HG02610 (cell line): ENCODE measurements around the gene PASK.

ENCODE experiments used
- ATAC-seq: cut with Tn5 transposase; IDR thresholded peaks from one replicate; pipeline ENCODE4 v1.9.1; 2021; ENCODE audit warnings: mild to moderate bottlenecking, moderate library complexity; ENCODE audit not compliant: unreplicated experiment

The PASK gene

DNA sequence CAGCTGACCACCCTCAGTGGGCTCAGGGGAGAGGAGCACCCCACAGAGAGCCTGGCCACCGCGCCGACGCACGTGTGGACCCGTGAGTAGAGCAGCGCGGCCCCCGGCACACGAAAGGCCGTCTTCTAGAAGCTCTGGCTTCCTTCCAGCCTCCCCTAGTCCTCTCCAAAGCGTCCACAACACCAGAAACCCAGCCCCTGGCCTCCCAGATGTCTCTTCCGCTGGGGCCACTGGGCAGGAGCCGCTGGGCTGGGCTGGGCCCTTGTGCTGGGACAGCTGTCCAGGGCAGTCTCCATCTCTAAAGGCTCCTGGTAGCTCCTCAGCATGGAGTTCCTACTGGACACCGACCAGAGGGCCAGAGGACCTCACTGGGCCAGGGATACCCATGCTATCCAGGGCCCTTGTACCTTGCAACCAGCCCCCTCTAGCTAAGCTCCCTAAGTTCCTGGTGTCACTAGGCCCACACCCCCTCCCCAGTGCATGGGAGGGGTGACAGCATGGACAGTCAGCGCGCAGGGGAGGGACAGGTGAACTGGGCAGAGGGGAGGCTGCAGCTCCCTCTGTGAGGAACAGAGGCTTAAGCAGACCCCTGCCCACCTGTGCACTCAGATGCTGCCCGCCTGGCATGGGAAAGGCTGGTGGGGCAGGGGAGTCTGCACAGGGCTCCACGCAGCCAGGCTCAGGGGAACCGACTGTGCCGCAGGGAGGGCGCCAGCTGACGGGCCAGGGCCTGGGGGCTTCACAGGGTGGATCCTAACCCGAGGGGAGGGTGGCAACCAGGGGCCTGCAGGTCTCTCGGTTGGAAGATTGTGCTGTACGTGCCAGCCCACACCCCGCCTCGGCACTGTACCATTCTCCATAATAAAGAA, 80.1 kb downstream of the PASK start:
- ATAC-seq, result no peak

GRCh38 chr2:241068136-241068941, 80.9 kb downstream of the PASK start:
- no peak for ATAC-seq

GRCh38 chr2:241067501-241068135, 81.7 kb downstream of the PASK start:
- ATAC-seq, result no peak

- ATAC-seq, result no peak
Observed at GRCh38 chr2:241066893-241067341, 82.4 kb downstream of the PASK start.

- ATAC-seq, result no peak
Observed at GRCh38 chr2:241066171-241066892, 82.9 kb downstream of the PASK start.

- ATAC-seq, result no peak
Observed at GRCh38 chr2:241065355-241065803, 83.9 kb downstream of the PASK start.

GRCh38 chr2:241064802-241065354, 84.4 kb downstream of the PASK start:
- no peak for ATAC-seq

DNA sequence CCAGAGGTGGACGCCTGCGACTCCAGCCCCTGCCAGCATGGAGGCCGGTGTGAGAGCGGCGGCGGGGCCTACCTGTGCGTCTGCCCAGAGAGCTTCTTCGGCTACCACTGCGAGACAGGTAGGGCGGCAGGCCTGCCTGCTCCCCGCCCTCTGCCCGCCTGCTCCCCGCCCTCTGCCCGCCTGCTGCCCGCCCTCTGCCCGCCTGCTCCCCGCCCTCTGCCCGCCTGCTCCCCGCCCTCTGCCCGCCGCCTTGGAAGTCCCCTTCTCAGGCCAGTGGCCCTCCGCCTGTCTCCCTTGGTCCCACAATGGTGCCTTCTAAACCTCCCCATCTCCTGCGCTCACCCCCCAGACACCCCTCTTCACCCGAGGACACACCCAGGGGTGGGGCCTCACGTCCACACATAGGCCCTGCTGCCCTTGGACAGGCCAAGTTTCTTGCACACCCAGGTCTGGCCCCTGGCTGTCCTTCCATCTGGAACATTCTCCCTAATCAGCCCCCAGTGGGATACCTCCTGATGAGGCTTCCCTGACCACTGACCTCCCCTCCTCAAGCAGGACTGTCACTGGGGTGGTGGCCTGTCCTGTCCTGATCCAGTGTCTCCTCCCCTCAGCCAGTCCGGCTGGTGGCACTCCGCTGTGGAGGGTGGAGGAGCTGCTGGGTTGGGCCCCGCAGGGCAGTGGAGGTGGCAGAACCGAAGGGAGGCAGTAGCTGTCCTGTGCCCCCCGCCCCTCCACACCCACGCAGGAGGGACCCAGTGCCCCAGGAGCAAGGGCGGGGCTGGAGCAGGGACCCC, 85.1 kb downstream of the PASK start:
- ATAC-seq, result no peak

- no peak for ATAC-seq
Observed at GRCh38 chr2:241063587-241063986, 85.7 kb downstream of the PASK start.

DNA sequence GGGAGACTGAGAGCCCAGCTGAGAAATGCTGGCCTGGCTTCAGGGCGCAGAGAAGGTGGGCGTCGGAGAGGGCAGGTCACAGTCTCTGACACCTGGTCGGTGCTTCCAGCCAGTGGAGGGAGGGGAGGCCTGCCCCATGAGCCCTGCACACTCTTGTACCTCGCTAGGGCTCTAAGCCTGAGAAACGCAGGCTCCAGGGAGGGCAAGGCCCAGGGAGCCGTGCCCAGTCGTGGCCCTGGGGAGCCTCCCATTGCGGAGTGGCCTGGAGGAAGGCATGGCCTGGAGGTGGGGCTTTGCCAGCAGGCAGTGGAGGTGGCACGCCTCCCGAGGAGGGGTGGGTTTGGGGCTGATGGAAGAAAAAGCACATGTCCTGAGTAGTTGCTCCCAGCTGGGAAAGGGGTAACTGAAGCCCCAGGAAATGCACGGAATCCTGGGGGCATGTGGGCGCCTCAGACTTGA, 86.2 kb downstream of the PASK start:
- ATAC-seq, result no peak

GRCh38 chr2:241062389-241063092, 86.7 kb downstream of the PASK start:
- ATAC-seq, result no peak

GRCh38 chr2:241061275-241061674, 88.0 kb downstream of the PASK start:
- ATAC-seq, result no peak
